HG02938 (cell line): ENCODE data around the gene GCC1.
"Not testable (repeated sequence)": the region's sequence is repeated elsewhere in the genome, so short reads cannot be mapped to it uniquely, and the experiment has no call there.

Experiments
- ATAC-seq: cut with Tn5 transposase; IDR thresholded peaks from one replicate; pipeline ENCODE4 v1.9.1; 2021; ENCODE audit warnings: mild to moderate bottlenecking, moderate library complexity; ENCODE audit not compliant: unreplicated experiment

The GCC1 gene

GRCh38 chr7:127540461-127540860 lies 44.9 kb downstream of the GCC1 start:
- not testable (repeated sequence) for ATAC-seq

GRCh38 chr7:127539116-127539515 lies 46.3 kb downstream of the GCC1 start:
- no peak for ATAC-seq

GRCh38 chr7:127536741-127537140 lies 48.7 kb downstream of the GCC1 start:
- no peak for ATAC-seq

- no peak for ATAC-seq
Measured at GRCh38 chr7:127536394-127536691, 49.1 kb downstream of the GCC1 start.

GRCh38 chr7:127535546-127536393 lies 49.6 kb downstream of the GCC1 start:
- ATAC-seq, result no peak

GRCh38 chr7:127534636-127535035 lies 50.8 kb downstream of the GCC1 start:
- no peak for ATAC-seq

- no peak for ATAC-seq
Measured at GRCh38 chr7:127532736-127533135, 52.7 kb downstream of the GCC1 start.

- no peak for ATAC-seq
Measured at GRCh38 chr7:127532151-127532550, 53.2 kb downstream of the GCC1 start.
